Cardiac muscle cell (in vitro differentiated cells and primary cell): ENCODE measurements around the gene ZNF622. TPM values are rescaled to one million over a fixed set of nuclear protein-coding genes. Genes with fewer than 3 reads are reported as not detected.

Source experiments
- DNase-seq, 2 donors: peaks; one replicate each; pipeline versions ENCODE4 v3.0.0 to v3.0.0-alpha.2; 2010 to 2017; ENCODE audit warnings: low read depth in 1 of 2, low spot score in 1 of 2
- H3K27ac ChIP-seq: fragments of 200-600 bp; sonication (generic); 2 replicates; pipeline ENCODE4 v1.5.1; 2016
- H3K27me3 ChIP-seq: fragments of 200-600 bp; sonication (generic); 2 replicates; pipeline ENCODE4 v1.6.0; 2016; ENCODE audit warnings: control low read depth
- H3K36me3 ChIP-seq: fragments of 200-600 bp; sonication (generic); 2 replicates; pipeline ENCODE4 v1.5.1; 2016; ENCODE audit warnings: control low read depth
- H3K4me1 ChIP-seq: fragments of 200-600 bp; sonication (generic); 2 replicates; pipeline ENCODE4 v1.8.1; 2017; ENCODE audit warnings: low read depth, mild to moderate bottlenecking, mixed run types
- H3K4me3 ChIP-seq: fragments of 200-600 bp; sonication (generic); 2 replicates; pipeline ENCODE4 v1.5.1; 2016; ENCODE audit warnings: mild to moderate bottlenecking
- H3K9me3 ChIP-seq: fragments of 200-600 bp; sonication (generic); 2 replicates; pipeline ENCODE4 v1.5.1; 2017; ENCODE audit warnings: low read depth, mild to moderate bottlenecking, control low read depth
- polyA plus RNA-seq: library from polyadenylated mRNA; unstranded; fragments of >200 nt; fragmentation: Nextera tagmentation; extraction: Ambion mirVana; gene quantifications from 2 replicates; pipeline ENCODE4 v1.2.1, GENCODE V29; 2016
- total RNA-seq: library from RNA; depleted of rRNA; stranded (reverse); fragments of >200 nt; gene quantifications from 2 replicates; pipeline ENCODE4 v1.2.3, GENCODE V29; 2016
- TF ChIP-seq, protein P1 (sequence below): IDR thresholded peaks from 2 replicates; pipeline ENCODE4 v1.5.1; 2012; ENCODE audit warnings: low read depth, mild to moderate bottlenecking, low read length

The ZNF622 gene
- total and polyA plus RNA-seq, 2 experiments from 2014 or later, result 42.4 to 44.3 TPM

DNA sequence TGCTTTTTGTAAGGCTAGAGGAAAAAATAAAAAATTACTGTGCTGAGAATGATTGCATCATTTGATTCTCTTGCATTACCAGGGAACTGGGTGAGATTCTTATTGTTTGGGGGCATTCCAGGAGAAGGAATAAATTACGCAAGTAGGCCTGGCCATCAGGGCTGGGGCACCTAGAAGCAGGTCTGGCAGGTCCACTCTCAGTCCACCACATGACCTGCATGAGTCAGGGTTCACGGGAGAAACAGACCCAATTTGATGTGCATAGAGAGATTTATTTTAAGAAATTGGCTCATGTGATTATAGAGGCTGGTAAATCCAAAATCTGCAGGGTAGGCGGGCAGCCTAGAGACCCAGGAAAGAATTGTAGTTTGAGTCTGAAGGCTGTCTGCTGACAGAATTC is 59.6 kb downstream of the ZNF622 start:
- H3K4me1 ChIP-seq, result no peaks in the 10 kb centered on the region
- no peaks in the 10 kb centered on the region for H3K9me3 ChIP-seq
- no peak for DNase-seq
- TF ChIP-seq, protein P1, sequence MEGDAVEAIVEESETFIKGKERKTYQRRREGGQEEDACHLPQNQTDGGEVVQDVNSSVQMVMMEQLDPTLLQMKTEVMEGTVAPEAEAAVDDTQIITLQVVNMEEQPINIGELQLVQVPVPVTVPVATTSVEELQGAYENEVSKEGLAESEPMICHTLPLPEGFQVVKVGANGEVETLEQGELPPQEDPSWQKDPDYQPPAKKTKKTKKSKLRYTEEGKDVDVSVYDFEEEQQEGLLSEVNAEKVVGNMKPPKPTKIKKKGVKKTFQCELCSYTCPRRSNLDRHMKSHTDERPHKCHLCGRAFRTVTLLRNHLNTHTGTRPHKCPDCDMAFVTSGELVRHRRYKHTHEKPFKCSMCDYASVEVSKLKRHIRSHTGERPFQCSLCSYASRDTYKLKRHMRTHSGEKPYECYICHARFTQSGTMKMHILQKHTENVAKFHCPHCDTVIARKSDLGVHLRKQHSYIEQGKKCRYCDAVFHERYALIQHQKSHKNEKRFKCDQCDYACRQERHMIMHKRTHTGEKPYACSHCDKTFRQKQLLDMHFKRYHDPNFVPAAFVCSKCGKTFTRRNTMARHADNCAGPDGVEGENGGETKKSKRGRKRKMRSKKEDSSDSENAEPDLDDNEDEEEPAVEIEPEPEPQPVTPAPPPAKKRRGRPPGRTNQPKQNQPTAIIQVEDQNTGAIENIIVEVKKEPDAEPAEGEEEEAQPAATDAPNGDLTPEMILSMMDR, result no peak
- H3K36me3 ChIP-seq, result no peaks in the 10 kb centered on the region
- H3K27ac ChIP-seq, result no peak overlapping the region
- no peak overlapping the region for H3K4me3 ChIP-seq
- no peaks in the 10 kb centered on the region for H3K27me3 ChIP-seq

Other genes with a start within 250 kb of the ZNF622 start
- gene RETREG1, start 151.2 kb upstream of the ZNF622 start, total RNA-seq, result 14.0 and 17.3 TPM in 2 replicates
- gene RETREG1, start 151.2 kb upstream of the ZNF622 start, polyA plus RNA-seq, result 39.2 and 46.9 TPM in 2 replicates